Upper lobe of left lung (tissue), 4 donors: ENCODE data around the gene SEPTIN8.

Experiments
- CTCF ChIP-seq, 6 experiments: fragments of 450-650 bp in 4 of 6; fragments of 200-600 bp in 2 of 6; sonication (generic) in 2 of 6; IDR thresholded peaks; one replicate each; pipeline ENCODE4 v1.5.1; 2016 to 2019; ENCODE audit warnings: antibody characterized with exemption in 6 of 6
- EP300 ChIP-seq, 4 donors: sonication (generic); formaldehyde crosslinking; IDR thresholded peaks; one replicate each; pipeline ENCODE4 v1.5.1; 2017; ENCODE audit warnings: antibody characterized with exemption in 4 of 4, control low read depth in 2 of 4

- TF ChIP-seq CTCF (IDR thresholded peaks at IDR 0.05) (no peak), EP300 (IDR thresholded peaks at IDR 0.05) (no peak)
Measured at GRCh38 chr5:132742626-132743025, 34.4 kb downstream of the SEPTIN8 start.
